NOMO-1 treated with dmso at 0.1 percent for 144 hours (cell line): ENCODE measurements around the gene CABP5.

ENCODE experiments used
- DNase-seq: peaks from one replicate; lab custom pipeline; 2025; ENCODE audit not compliant: unreplicated experiment; lab: John Stamatoyannopoulos, UW

CABP5 gene

DNA sequence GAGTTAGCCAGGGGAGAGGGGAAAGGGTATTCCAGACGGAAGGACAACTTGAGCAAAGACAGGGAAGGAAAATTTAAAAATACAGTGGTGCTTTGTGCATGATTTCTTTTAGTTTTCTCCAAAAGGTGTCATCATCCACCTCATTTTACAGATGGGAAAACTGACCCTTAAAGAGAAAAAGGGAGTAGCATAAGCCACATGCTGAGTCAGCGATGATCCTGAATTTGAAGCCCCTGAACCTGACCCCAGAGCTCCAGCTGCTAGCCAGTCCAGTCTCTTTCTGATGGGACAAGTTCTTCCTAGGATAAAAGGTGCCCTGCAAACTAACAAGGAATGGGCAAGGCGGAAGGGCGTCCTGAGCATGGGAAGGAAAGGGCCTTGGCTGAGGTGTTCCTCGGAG is 10.3 kb downstream of the CABP5 start:
- DNase-seq, result no peak

DNA sequence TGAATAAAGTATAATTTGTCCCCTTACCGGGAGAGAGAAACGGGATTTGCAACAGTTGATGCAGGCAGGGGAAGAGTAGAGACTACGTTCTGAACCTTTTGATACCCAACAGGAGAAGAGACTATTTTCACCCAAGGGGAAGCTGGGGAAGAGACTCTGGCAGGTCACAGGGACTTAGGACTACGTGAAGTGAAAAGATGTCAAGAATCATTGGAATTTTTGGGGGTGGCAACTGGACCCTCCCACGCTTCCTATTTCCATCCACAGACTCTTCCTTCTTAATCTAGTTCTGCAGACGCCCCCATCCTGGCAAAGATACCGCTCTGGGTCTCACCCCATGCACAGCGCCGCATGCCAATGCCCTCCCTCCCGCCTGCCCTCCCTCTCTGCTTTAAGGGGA is 13.8 kb downstream of the CABP5 start:
- no peak for DNase-seq

DNA sequence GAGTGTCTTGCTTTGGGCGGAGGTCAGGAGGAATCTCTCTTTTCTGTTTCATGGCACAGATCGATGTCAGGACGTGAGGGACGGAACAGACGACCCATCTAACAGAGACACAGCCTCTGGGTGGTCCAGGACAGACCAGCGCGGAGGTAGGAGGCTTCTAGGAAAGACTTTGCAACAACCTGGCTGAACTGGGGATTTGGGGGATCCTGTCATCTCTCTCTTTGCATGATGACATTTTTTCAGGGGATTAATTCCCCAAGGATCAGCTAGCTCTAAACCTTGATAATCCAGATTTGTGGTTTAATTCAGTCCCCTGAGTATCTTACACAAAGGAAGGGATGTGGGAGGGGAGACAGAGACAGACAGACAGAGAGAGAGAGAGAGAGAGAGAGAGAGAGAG is 14.4 kb downstream of the CABP5 start:
- DNase-seq, result no peak

- DNase-seq, result no peak
These were observed 18.4 kb downstream of the CABP5 start for GRCh38 chr19:48025480-48025879.

DNA sequence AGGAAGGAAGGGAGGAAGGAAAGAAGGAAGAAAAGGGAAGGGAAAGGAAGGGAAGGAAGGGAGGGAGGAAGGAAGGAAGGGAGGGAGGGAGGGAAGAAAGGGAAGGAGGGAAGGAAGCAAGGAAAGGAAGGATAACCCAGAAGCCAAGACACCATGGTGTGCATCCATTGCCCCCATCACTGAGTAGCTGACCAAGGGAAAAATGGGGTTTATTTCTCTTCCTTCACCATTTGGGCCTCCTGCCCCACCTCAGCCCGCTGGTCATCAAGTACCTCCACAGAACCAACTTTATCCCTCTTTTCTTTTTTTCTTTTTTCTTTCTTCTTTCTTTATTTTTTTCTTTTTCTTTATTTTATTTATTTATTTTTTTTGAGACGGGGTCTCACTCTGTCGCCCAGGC is 20.4 kb downstream of the CABP5 start:
- no peak for DNase-seq

GRCh38 chr19:48023011-48023410 is 20.9 kb downstream of the CABP5 start:
- DNase-seq, result no peak

- DNase-seq, result no peak
These were observed 23.2 kb downstream of the CABP5 start for GRCh38 chr19:48020686-48021085.

- DNase-seq, result no peak
These were observed 32.7 kb downstream of the CABP5 start for GRCh38 chr19:48010932-48011758.

DNA sequence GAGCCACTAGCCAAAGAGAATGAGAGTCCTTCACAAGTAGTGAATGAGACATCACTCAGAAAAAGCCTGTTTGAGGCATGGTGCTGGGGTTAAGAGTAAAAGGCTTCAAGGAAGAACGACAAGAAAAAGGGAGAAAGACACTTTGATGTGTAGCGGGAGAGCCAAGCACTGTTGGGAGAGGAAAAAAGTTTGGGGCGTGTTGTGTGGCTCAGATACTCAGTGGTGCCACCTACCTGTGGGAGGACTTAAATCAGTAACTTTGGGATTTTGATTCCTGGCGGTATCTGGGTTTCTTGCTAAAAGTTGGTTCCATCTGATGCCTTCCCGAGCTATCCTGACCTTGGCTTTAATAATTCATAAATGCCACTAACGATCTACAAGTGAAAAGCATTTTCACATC is 37.1 kb downstream of the CABP5 start:
- DNase-seq, result no peak

- DNase-seq, result no peak
These were observed 39.6 kb downstream of the CABP5 start for GRCh38 chr19:48004236-48004635.

GRCh38 chr19:48000846-48001245 is 43.0 kb downstream of the CABP5 start:
- no peak for DNase-seq

DNA sequence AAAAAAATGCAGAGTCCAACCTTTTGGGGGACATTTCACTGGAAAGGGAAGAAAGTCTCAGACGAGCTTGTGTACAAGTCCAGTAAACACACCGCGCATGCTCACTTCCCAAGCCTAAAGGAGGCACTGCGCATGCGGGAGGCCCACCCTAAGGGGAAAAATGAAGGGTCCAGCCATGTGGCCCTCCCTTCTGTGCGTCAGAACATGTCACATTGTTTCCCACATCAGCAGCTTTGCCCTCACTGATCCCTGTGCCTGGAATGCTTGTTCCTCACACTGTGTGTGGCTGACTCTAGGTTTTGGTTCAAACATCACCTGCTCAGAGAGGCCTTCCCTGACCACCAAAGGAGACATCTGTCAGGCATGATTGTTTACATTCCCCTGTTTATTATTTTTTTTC is 45.1 kb downstream of the CABP5 start:
- DNase-seq, result no peak

DNA sequence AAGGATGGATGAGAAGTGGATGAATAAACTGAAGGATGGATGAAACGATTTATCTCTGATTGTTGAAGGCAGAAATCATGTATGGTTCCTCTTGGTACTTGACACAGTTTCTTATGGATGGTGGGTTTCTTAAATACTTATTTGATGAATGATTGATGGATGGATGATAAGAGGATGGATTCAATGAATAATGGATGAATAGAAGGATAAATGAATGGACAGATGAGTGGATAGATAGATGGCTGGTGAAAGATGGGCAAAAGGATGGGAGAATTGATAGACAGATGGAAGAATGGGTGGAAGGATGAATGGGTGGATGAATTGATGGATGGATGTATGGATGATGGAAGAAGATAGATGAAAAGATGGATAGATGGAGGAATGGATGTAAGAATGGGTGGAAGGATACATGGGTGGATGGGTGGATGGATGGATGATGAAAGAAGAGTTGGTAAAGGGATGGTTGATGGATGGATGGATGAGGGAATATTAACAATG is 47.6 kb downstream of the CABP5 start:
- DNase-seq, result no peak

- DNase-seq, result no peak
These were observed 49.6 kb downstream of the CABP5 start, which contains the start of gene ELSPBP1 for GRCh38 chr19:47994209-47994802. TSS of gene ELSPBP1 (plus strand) at chr19:47994632. CDS start at chr19:48008668, 14,036 bp downstream.

DNA sequence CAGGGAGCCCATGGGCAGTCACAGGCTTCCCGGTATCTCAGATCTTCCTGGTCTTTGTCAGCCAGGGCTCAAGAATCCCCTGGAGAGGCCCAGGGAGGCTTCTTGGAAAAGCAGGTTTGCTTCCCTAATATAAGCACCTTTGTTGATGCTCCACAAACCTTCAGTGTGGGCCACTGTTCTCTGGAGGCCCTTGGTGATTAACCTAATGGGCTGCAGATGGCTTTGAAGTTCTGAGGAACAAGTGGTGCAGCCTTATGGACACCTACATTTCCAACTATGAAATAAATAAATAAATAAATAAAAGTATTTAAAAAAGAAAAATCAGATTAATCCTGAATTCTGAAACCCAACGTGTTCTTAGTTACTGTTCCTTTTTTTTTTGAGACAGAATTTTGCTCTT is 51.8 kb downstream of the CABP5 start, which contains the start of gene BSPH1:
BSPH1 (minus strand) TSS at position 101 of the 400 bp plus-strand sequence; CDS start at position 12, 89 bp downstream.
- DNase-seq, result no peak

GRCh38 chr19:47991191-47991808 is 52.6 kb downstream of the CABP5 start:
- no peak for DNase-seq
